Activated effector memory CD4-positive, alpha-beta T cell treated with anti-CD3 and anti-CD28 coated beads, Interleukin-2, amount 50 U/mL, for 16 hours (primary cell): Measurements from ENCODE around the gene BAZ2B.
"Not testable (repeated sequence)": the region's sequence is repeated elsewhere in the genome, so short reads cannot be mapped to it uniquely, and the experiment has no call there.

Source experiments
- DNase-seq: peaks from one replicate; pipeline ENCODE4 v3.0.0-alpha.2; 2020

BAZ2B gene

GRCh38 chr2:159456500-159457426, 159.6 kb downstream of the BAZ2B start:
- no peak for DNase-seq

DNA sequence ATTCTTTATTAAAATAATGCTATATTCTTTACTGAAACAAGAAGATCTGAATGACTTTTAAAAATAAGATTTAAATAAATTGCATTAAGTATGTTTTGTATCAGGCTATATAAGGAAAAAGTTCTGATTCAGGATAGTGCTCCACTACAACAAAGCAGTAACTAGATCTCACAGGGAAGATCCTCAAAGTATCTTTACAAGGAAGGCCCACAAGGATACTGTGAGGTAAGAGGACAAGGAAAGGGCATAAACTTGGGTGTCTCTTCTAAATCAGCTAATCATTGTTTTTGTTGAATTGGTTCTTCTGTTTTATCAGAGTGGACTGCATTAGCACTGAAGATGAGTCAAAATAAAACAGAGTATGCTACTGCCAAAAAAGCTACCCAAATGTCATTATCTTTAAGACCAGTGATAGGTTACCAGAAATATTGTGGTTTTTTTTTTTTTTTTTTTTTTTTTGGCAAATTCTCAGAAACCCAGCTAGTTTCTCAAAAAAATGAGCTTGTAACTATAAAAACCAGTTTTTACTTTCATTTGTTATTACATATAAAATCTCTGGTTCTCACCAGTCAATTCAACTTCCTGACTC, 160.9 kb downstream of the BAZ2B start:
- no peak for DNase-seq

GRCh38 chr2:159454185-159454584, 162.2 kb downstream of the BAZ2B start:
- no peak for DNase-seq

DNA sequence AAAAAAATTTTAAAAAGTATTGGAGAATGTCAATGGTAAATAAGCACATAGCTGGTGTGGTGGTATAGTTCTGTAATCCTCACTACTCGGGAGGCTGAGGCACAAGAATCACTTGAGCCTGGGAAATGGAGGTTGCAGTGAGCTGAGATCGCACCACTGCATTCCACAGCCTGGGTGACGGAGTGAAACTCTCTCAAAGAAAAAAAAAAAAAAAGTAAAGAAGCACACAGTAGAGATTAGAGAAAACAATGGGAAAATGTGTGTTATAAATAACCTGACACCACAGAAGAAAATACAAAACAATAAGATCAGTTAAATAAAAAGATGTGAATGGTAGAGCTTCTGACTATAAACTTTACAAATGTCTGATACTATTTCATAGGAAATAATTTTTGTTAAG, 166.2 kb downstream of the BAZ2B start:
- DNase-seq: no peak

DNA sequence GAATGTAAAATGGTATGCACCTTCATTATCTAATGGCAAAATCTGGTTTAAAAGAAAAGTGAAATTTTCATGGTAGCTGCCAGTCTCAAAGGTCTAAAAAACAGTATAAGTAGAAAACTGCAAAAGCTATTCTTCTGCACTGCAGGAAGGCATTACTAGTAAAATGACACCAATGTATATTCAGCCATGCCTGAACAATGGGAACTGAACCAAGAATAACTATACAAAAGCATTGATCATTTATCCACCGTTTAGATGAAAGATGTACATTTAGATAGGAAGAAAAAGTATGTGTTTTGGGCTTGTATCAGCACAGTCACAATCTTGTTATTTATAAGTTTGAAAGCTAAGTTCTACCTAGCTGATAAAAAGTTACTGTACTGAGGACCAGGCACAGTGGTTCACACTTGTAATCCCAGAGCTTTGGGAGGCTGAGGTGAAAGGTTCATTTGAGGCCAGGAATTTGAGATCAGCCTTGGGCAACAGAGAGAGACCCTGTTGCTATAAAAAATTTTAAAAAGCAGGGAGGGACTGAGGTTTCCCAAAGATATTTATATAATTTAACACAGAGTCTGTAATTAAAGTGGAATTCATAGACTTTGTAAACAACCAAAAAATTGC, 166.7 kb downstream of the BAZ2B start:
- no peak for DNase-seq

GRCh38 chr2:159446817-159447216, 169.5 kb downstream of the BAZ2B start:
- DNase-seq: no peak

GRCh38 chr2:159446201-159446600, 170.1 kb downstream of the BAZ2B start:
- no peak for DNase-seq

- no peak for DNase-seq
Measured at GRCh38 chr2:159445307-159445706, 171.0 kb downstream of the BAZ2B start.

GRCh38 chr2:159444754-159445153, 171.6 kb downstream of the BAZ2B start:
- DNase-seq: no peak

DNA sequence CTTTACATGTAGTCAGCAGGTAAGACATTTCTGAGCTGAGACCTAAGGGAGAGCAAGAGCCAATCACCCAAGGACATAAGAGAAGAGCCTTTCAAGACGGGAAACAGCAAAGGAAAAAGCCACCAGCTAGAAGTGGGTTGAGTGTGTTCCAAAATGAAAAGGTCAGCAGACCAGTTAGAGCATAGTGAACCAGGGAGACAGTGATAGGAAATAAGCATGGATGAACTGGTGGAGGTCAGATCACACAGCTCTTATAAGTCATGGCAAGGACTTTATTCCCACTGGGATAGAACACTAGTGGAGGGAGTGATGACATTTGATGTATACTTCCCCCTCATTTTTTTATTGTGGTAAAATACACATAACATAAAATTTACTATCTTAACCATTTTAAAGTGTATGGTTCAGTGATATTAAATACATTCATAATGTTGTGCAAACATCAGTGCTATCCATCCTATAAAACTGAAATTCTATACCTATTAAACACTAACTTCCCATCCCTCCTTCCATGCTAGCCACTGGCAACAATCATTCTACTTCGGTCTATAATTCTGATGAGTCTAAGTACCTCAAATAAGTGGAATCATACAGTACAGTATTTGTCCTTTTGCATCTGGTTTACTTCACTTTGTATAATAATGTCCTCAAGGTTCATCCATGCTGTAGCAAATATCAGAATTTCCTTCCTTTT, 174.0 kb downstream of the BAZ2B start:
- no peak for DNase-seq

DNA sequence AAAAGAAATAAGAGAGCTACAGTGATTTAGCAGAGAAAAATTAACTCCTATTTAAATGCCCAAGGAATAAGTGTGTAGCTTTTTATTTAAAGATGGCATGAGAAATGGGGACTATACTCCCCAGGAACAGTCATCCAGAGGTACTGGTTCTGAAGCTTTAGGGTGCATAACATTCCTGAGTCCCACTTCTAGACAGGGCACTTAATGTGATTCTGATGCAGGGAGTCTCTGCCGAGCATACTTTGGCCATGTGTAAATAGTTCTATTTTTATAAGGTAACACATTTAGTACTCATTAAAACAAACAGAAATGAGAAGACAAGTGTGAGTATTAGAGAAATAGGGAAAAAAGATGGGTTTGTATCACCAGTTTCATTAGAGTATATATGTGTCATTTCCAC, 175.2 kb downstream of the BAZ2B start:
- DNase-seq: no peak

DNA sequence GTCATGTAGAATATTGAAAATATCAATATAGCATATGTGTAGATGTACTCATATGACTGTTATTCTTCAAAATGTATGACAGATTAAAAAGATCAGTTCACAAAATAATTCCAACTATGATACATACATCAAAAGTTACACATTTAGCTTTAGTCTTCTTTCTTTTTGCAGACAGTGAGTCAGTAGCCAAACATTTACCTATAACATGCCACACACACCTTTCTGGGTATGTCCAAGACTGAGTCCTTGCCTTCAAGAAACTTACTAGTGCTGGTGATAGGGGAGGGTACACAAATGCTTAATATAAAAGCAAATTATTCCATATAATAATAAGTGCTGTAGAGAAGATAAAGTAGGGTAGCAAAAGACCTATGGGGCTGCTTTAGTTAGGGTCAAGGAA, 176.9 kb downstream of the BAZ2B start:
- DNase-seq: no peak

- DNase-seq: no peak
Measured at GRCh38 chr2:159438720-159439353, 177.5 kb downstream of the BAZ2B start.

DNA sequence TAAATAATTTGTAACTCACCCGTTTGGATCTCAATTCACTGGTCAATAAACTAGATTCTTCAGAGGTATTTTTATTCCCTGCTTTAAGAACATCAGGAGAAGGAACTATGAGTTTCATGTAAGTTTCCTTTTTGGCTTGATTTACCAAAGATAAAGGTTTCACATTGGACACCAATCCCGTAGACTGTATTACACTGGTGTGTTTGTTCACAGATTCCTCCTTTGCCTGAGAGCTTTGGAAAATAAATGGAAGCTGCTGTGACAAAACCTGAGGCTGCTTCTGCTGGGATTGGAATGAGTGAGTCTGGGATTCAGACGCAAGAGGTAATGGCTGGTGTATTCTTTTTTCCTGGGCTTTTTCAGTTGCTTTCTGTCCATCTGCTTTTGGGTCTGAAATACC, 178.1 kb downstream of the BAZ2B start:
- no peak for DNase-seq

- DNase-seq: no peak
Measured at GRCh38 chr2:159432610-159433009, 183.7 kb downstream of the BAZ2B start.

GRCh38 chr2:159427048-159427447, 189.3 kb downstream of the BAZ2B start:
- DNase-seq: no peak

GRCh38 chr2:159419403-159419802, 196.9 kb downstream of the BAZ2B start:
- no peak for DNase-seq

DNA sequence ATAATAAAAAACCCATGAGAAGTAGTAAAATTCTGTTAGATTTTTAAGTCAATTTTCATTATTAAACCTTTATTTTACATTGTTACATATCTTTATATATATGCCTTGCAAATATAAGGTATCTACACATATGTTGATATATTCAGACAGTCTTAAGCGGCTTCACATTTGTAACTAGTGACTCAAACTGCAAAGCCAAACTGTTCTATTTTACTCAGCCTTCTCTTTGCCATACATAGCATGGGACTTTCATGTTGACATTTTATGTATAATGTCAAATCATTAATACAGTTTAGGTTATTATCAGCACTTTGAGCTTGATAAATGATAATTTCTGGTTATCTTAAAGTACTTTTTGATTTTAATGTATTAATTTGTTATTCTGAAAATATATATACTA, 204.9 kb downstream of the BAZ2B start:
- no peak for DNase-seq

DNA sequence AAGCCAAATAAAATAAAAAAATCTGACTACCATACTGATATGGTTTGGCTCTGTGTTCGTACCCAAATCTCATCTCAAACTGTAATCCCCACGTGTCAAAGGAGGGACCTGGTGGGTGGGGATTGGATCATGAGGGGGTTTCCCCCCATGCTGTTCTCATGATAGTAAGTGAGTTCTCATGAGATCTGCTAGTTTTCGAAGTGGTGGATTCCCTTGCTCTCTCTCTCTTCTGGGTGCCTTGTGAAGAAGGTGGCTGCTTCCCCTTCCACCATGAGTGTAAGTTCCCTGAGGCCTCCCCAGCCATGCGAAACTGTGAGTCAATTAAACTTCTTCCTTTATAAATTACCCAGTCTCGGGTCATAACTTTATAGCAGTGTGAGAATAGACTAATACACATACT, 206.1 kb downstream of the BAZ2B start:
- DNase-seq: no peak

DNA sequence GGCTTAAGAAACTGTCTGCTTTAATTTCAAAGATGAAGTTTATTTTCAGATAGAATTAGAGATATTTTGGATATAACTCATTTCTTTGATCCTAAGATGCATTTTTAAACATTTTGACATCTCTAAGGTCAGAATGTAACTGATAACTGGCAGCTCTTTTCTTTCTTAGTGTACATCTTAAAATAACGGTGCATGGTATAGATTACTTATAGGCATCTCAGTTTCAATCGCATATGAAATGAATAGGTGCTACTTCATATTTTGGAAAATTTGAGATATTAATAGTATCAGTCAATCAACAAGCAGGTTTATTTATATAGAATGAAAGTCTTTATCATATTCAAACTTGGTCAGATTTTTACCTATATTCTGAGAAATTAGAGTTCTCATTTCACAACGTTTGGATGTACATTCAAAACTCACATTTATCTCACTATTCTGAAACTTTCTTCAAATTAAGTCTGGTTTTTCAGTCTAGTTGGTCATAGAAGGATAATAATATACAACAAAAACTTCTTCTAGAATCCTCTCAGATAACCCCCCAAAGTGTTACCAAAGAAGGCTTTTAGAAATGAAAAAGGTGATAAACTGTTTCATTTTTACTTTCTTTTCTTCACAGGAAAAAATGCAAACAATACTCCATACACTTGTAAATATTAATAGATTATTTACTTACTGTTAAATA, 207.1 kb downstream of the BAZ2B start:
- no peak for DNase-seq

GRCh38 chr2:159402790-159403189, 213.6 kb downstream of the BAZ2B start:
- no peak for DNase-seq

GRCh38 chr2:159402160-159402559, 214.2 kb downstream of the BAZ2B start:
- not testable (repeated sequence) for DNase-seq
